ENCODE data around the gene DLL3. TPM values are rescaled to one million over a fixed set of nuclear protein-coding genes. Genes with fewer than 3 reads are reported as not detected.
A peak's percentile ranks its signal among the peaks of the same experiment; 100 is the strongest.

DLL3 gene
- total and polyA plus RNA-seq, 10 donors: 0.16 to 0.68 (median 0.52) TPM; not detected in 5

- Histone ChIP-seq H3K27ac (no peak overlapping the region), H3K4me1 (no peaks in the 10 kb centered on the region), H3K27me3 (replicated peaks in 1 of 7) (no peaks in the 10 kb centered on the region), H3K9me3 (no peaks in the 10 kb centered on the region), H3K36me3 (peaks cover 11 to 100% (median 82%) of the 10 kb centered on the region in 6 donors), H3K4me3 (no peak overlapping the region)
- TF ChIP-seq POLR2AphosphoS5 (IDR thresholded peaks at IDR 0.05) (peak in 1 of 3 donors; percentile 53), POLR2A (IDR thresholded peaks at IDR 0.05) (no peak)
- DNase-seq: no peak
- 94 to 97% (median 95%) methylated on average over 17 to 18 of the region's 18 CpGs for WGBS, 5 donors
- intact Hi-C loops (cut with DNase I; ENCODE audit: low total_unique reads): no loop called here
Observed at GRCh38 chr19:39465956-39466747, 32.6 kb upstream of the DLL3 start.

- 93 to 100% (median 95%) methylated on average over 3 to 7 of the region's 7 CpGs for WGBS, 5 donors
- intact Hi-C loops (cut with DNase I; ENCODE audit: low total_unique reads): no loop called here
- no peak for TF ChIP-seq CTCF (IDR thresholded peaks at IDR 0.05 in 8 of 11, conservative IDR thresholded peaks at IDR 0.05 in 3 of 11)
- peak in 1 of 3 donors; percentile 42 for TF ChIP-seq POLR2AphosphoS5 (IDR thresholded peaks at IDR 0.05)
- Histone ChIP-seq H3K4me3 (no peak overlapping the region), H3K36me3 (peaks cover 15 to 100% (median 91%) of the 10 kb centered on the region in 6 donors), H3K27me3 (replicated peaks in 1 of 7) (no peaks in the 10 kb centered on the region), H3K9me3 (no peaks in the 10 kb centered on the region), H3K27ac (no peak overlapping the region), H3K4me1 (no peaks in the 10 kb centered on the region)
- DNase-seq: no peak
Observed at GRCh38 chr19:39467941-39468340, 30.8 kb upstream of the DLL3 start.

GRCh38 chr19:39469036-39469435 is 29.7 kb upstream of the DLL3 start:
- H3K4me3 ChIP-seq: no peak overlapping the region
- no peak for TF ChIP-seq POLR2A (IDR thresholded peaks at IDR 0.05)
- TF ChIP-seq POLR2AphosphoS5 (IDR thresholded peaks at IDR 0.05): peak; percentile 10 to 45 (median 28)
- TF ChIP-seq CTCF (IDR thresholded peaks at IDR 0.05 in 8 of 11, conservative IDR thresholded peaks at IDR 0.05 in 3 of 11): no peak
- H3K9me3 ChIP-seq: no peaks in the 10 kb centered on the region
- no peaks in the 10 kb centered on the region for H3K4me1 ChIP-seq
- H3K27me3 ChIP-seq (replicated peaks in 1 of 7): no peaks in the 10 kb centered on the region
- intact Hi-C loops (cut with DNase I; ENCODE audit: low total_unique reads): no loop called here
- no peak for DNase-seq
- H3K27ac ChIP-seq: no peak overlapping the region
- peaks cover 15 to 100% (median 100%) of the 10 kb centered on the region in 6 donors for H3K36me3 ChIP-seq
- WGBS, 5 donors: 88 to 94% (median 93%) methylated on average over 11 of the region's 11 CpGs; no CpG with 5 or more reads in 1 of the 5 donors

GRCh38 chr19:39469567-39469966 is 29.2 kb upstream of the DLL3 start:
- Histone ChIP-seq H3K27me3 (replicated peaks in 1 of 7) (no peaks in the 10 kb centered on the region), H3K36me3 (peaks cover 14 to 100% (median 100%) of the 10 kb centered on the region in 6 donors), H3K9me3 (no peaks in the 10 kb centered on the region), H3K27ac (no peak overlapping the region), H3K4me3 (no peak overlapping the region), H3K4me1 (no peaks in the 10 kb centered on the region)
- WGBS, 5 donors: 79 to 98% (median 95%) methylated on average over 6 of the region's 6 CpGs
- TF ChIP-seq CTCF (IDR thresholded peaks at IDR 0.05 in 8 of 11, conservative IDR thresholded peaks at IDR 0.05 in 3 of 11) (no peak), POLR2A (IDR thresholded peaks at IDR 0.05) (no peak)
- DNase-seq: no peak
- intact Hi-C loops (cut with DNase I; ENCODE audit: low total_unique reads): no loop called here

All from spleen (tissue), 11 donors.